MM.1S (cell line): ENCODE data around the gene ZMIZ1.

Experiments
- DNase-seq: peaks from one replicate; pipeline ENCODE4 v3.0.0-alpha.2; 2015
- H2AFZ ChIP-seq: fragments of 300-600 bp; sonication (generic); 2 replicates; pipeline ENCODE4 v1.6.0; 2016; ENCODE audit warnings: antibody characterized with exemption, low read length
- H3F3A ChIP-seq: fragments of 300-600 bp; sonication (generic); 2 replicates; pipeline ENCODE4 v1.6.1; 2016; ENCODE audit warnings: mild to moderate bottlenecking, antibody characterized with exemption, low read length, moderate library complexity, mixed read lengths; ENCODE audit not compliant: insufficient read depth
- H3K27ac ChIP-seq: fragments of 300-600 bp; sonication (generic); 2 replicates; pipeline ENCODE4 v1.5.1; 2016; ENCODE audit warnings: mild to moderate bottlenecking, low read length
- H3K27me3 ChIP-seq: fragments of 300-600 bp; sonication (generic); replicated peaks from 2 replicates; pipeline ENCODE4 v1.6.0; 2016; ENCODE audit warnings: low read length; ENCODE audit not compliant: insufficient read depth
- H3K36me3 ChIP-seq: fragments of 300-600 bp; sonication (generic); replicated peaks from 2 replicates; pipeline ENCODE4 v1.6.1; 2016; ENCODE audit warnings: mild to moderate bottlenecking, low read length, mixed read lengths; ENCODE audit not compliant: insufficient read depth
- H3K4me1 ChIP-seq: fragments of 300-600 bp; sonication (generic); 2 replicates; pipeline ENCODE4 v1.6.1; 2016; ENCODE audit warnings: low read length, mixed read lengths
- H3K4me2 ChIP-seq: fragments of 300-600 bp; sonication (generic); 2 replicates; pipeline ENCODE4 v1.6.0; 2016; ENCODE audit warnings: low read depth, low read length
- H3K4me3 ChIP-seq: fragments of 300-600 bp; sonication (generic); 2 replicates; pipeline ENCODE4 v1.5.1; 2016; ENCODE audit warnings: low read length, mixed read lengths
- H3K79me2 ChIP-seq: fragments of 300-600 bp; sonication (generic); 2 replicates; pipeline ENCODE4 v1.6.1; 2016; ENCODE audit warnings: mixed run types, low read length, mixed read lengths
- H3K9ac ChIP-seq: fragments of 300-600 bp; sonication (generic); 2 replicates; pipeline ENCODE4 v1.6.1; 2016; ENCODE audit warnings: low read length, mixed read lengths
- H3K9me2 ChIP-seq: fragments of 300-600 bp; sonication (generic); replicated peaks from 2 replicates; pipeline ENCODE4 v1.6.1; 2016; ENCODE audit warnings: mild to moderate bottlenecking, low read length, mixed read lengths; ENCODE audit not compliant: insufficient read depth
- H3K9me3 ChIP-seq: fragments of 300-600 bp; sonication (generic); replicated peaks from 2 replicates; pipeline ENCODE4 v1.6.1; 2016; ENCODE audit warnings: mild to moderate bottlenecking, low read length, mixed read lengths; ENCODE audit not compliant: insufficient read depth
- H4K20me1 ChIP-seq: fragments of 300-600 bp; sonication (generic); 2 replicates; pipeline ENCODE4 v1.6.1; 2016; ENCODE audit warnings: mild to moderate bottlenecking, low read length, moderate library complexity, mixed read lengths; ENCODE audit not compliant: insufficient read depth
- CTCF ChIP-seq: fragments of 300-600 bp; sonication (generic); IDR thresholded peaks from 2 replicates; pipeline ENCODE4 v1.5.1; 2016; ENCODE audit warnings: antibody characterized with exemption, low read length, mixed read lengths
- EZH2 ChIP-seq: fragments of 300-600 bp; sonication (generic); optimal IDR thresholded peaks from 2 replicates; pipeline ENCODE3; 2017; ENCODE audit warnings: low read depth, mild to moderate bottlenecking, antibody characterized with exemption, low read length, mixed read lengths
- EZH2phosphoT487 ChIP-seq: fragments of 300-600 bp; sonication (generic); IDR thresholded peaks from 2 replicates; pipeline ENCODE4 v1.6.1; 2018; ENCODE audit warnings: antibody characterized with exemption, low read length

Gene ZMIZ1

DNA sequence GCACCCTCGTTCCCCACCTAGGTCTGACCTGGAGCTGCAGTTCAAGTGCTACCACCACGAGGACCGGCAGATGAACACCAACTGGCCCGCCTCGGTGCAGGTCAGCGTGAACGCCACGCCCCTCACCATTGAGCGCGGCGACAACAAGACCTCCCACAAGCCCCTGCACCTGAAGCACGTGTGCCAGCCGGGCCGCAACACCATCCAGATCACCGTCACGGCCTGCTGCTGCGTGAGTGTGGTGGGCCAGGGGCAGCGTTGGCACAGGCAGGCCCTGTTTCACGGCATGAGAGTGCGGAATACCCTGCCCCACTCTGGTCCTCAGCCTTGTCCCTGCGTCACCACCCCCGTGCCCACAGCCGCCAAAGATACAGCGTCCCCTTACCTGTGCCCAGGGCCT is 231.9 kb downstream of the ZMIZ1 start:
- H4K20me1 ChIP-seq, result no peaks in the 10 kb centered on the region
- peaks cover 7% of the 10 kb centered on the region for H3K36me3 ChIP-seq
- no peaks in the 10 kb centered on the region for H3K4me1 ChIP-seq
- no peaks in the 10 kb centered on the region for H3K9me2 ChIP-seq
- no peaks in the 10 kb centered on the region for H3K27me3 ChIP-seq
- no peak overlapping the region for H3K9ac ChIP-seq
- no peaks in the 10 kb centered on the region for H3F3A ChIP-seq
- no peaks in the 10 kb centered on the region; the same call in 1 of the 2 replicates for H3K79me2 ChIP-seq
- H3K9me3 ChIP-seq, result no peaks in the 10 kb centered on the region
- H3K4me2 ChIP-seq, result no peak overlapping the region
- DNase-seq, result no peak
- H3K4me3 ChIP-seq, result no peak overlapping the region
- H2AFZ ChIP-seq, result no peak overlapping the region
- TF ChIP-seq EZH2 (no peak), EZH2phosphoT487 (no peak), CTCF (no peak)
- no peak overlapping the region for H3K27ac ChIP-seq

- Histone ChIP-seq H3K9me2 (no peaks in the 10 kb centered on the region), H3K27me3 (no peaks in the 10 kb centered on the region), H3K9me3 (no peaks in the 10 kb centered on the region), H3K27ac (no peak overlapping the region), H3F3A (no peaks in the 10 kb centered on the region), H3K36me3 (peaks cover 6% of the 10 kb centered on the region), H4K20me1 (no peaks in the 10 kb centered on the region), H3K4me1 (no peaks in the 10 kb centered on the region), H3K79me2 (no peaks in the 10 kb centered on the region; the same call in 1 of the 2 replicates), H3K9ac (no peak overlapping the region), H2AFZ (no peak overlapping the region), H3K4me3 (no peak overlapping the region), H3K4me2 (no peak overlapping the region)
- no peak for DNase-seq
- TF ChIP-seq EZH2phosphoT487, result no peak
- TF ChIP-seq CTCF, result no peak
- TF ChIP-seq EZH2, result no peak
Observed at GRCh38 chr10:79301754-79302530, 233.2 kb downstream of the ZMIZ1 start.

- no peak overlapping the region for H3K4me3 ChIP-seq
- no peak for TF ChIP-seq EZH2phosphoT487
- no peak for TF ChIP-seq CTCF
- TF ChIP-seq EZH2, result no peak
Observed at GRCh38 chr10:79303631-79304478, 235.1 kb downstream of the ZMIZ1 start.

More at GRCh38 chr10:79303631-79304478, 235.1 kb downstream of the ZMIZ1 start:
- H3K9me2 ChIP-seq, result no peaks in the 10 kb centered on the region
- no peak overlapping the region for H3K4me2 ChIP-seq
- no peak overlapping the region for H3K9ac ChIP-seq
- H3K27me3 ChIP-seq, result no peaks in the 10 kb centered on the region
- no peaks in the 10 kb centered on the region for H3K79me2 ChIP-seq
- H3K27ac ChIP-seq, result no peak overlapping the region
- no peaks in the 10 kb centered on the region for H3K9me3 ChIP-seq
- no peak for DNase-seq
- no peaks in the 10 kb centered on the region for H4K20me1 ChIP-seq
- no peaks in the 10 kb centered on the region; the same call in 1 of the 2 replicates for H3K36me3 ChIP-seq
- no peaks in the 10 kb centered on the region for H3K4me1 ChIP-seq
- no peaks in the 10 kb centered on the region for H3F3A ChIP-seq
- no peak overlapping the region for H2AFZ ChIP-seq
